Activated T-cell treated with anti-CD3 and anti-CD28 coated beads for 48 hours (primary cell): ENCODE data around the gene VAT1L.

ENCODE experiments used
- DNase-seq: peaks from one replicate; pipeline ENCODE4 v3.0.0-alpha.2; 2020; ENCODE audit warnings: low read depth

Gene VAT1L

GRCh38 chr16:77993111-77993985 is 205.0 kb downstream of the VAT1L start:
- DNase-seq = no peak

GRCh38 chr16:77995843-77996455 is 207.6 kb downstream of the VAT1L start:
- no peak for DNase-seq

- DNase-seq = no peak
These were observed 210.1 kb downstream of the VAT1L start for GRCh38 chr16:77998350-77999023.

- no peak for DNase-seq
These were observed 213.2 kb downstream of the VAT1L start for GRCh38 chr16:78001451-78002025.

- DNase-seq = peak; percentile 65
These were observed 214.7 kb downstream of the VAT1L start for GRCh38 chr16:78002915-78003538.

DNA sequence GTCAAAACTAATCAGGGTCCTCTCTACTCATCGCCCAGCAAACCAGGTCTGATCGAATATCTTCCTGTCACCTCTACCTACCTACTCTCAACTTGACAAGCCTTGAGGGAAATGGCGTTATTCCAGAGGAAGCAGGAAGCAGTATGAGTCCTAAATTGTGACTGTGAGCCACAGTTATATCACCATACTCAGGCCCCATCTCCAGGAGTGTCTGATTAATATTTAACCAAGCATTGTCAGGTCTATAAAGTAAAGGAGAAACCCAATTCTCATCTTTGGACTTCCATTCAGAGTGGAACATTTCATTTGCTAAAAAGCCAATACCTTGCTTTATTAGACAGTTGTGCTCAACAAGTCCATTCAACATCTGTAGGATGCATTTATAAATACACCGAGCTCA is 216.2 kb downstream of the VAT1L start:
- DNase-seq = no peak

DNA sequence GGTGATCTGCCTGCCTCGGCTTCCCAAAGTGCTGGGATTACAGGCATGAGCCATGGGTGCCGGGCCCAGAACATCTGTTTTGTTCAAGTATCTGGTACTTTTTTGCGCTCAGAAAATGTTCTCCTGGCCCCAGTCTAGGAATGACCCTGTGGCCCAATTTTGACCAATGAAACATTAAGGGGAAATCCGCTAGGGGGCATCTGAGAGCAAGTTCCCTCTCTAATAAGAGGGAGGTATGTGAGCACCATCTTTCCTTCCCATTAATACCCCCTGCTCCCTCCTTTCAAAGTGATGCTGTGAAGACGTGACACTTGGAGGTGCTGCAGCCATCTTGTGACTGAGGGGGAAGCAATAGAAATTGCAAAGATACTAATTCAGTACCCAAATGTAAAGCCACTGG is 217.5 kb downstream of the VAT1L start:
- DNase-seq = no peak

- DNase-seq = no peak
These were observed 218.8 kb downstream of the VAT1L start for GRCh38 chr16:78007121-78007520.

GRCh38 chr16:78022347-78023060 is 234.1 kb downstream of the VAT1L start, which contains the start of gene CLEC3A:
CLEC3A (plus strand) TSS chr16:78022548; CDS start chr16:78022627, 79 bp downstream.
- DNase-seq = no peak

DNA sequence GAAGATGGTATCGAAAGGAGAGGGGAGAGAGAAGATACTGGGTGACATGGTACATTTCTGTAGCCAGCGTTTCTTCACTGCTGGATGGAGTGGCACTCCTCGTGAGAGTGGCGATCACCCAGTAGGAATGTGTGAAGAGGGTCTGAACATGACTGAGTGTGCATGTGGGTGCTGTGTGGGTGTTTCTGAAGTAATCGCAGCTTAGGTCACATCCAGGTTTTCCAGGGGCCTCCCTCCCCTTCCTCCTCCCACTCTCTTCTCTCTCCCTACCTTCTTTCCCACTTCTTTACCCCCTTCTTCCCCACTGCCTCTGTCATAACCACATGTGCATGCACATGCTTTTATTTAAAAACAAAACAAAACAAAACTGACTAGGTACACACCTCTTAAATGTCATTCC is 235.8 kb downstream of the VAT1L start:
- no peak for DNase-seq

DNA sequence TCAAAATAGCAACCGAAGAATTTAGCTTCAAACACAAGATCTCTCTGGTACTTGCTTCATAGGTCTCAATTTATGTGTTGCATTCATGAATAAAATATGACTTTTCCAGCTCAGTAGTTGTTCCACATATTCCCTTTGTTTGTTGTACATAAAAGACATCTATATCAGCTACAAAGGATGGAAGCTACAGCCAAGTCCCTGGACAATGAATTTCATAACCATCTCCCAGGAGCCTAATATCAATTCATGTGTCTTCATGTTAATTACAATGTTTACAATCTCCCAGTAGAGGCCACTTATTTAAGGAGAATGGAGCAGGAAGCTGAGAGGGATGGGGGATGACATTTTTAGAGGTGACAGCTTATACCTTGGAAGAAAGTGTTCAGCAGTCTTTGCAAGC is 237.3 kb downstream of the VAT1L start:
- DNase-seq = no peak

DNA sequence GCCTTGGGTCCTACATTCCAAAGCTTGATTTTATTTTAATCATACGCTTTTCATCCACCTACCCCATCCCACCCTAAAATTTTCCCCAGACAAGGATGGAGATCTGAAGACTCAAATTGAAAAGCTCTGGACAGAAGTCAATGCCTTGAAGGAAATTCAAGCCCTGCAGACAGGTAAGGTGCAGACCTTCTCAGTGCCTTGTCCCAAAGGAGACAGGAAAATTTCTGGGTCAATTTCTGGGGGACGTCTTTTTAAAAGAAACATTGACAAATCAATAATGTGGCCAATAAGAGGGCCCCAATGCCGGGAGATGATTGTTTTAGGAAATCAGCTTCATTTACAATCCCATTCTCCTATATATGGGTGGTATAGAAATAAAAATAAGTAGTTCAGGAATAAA is 239.7 kb downstream of the VAT1L start:
- no peak for DNase-seq
